GM20431 (cell line): Measurements from ENCODE around the gene PDIA6.
"Not testable (repeated sequence)": the region's sequence is repeated elsewhere in the genome, so short reads cannot be mapped to it uniquely, and the experiment has no call there.

Experiments
- in situ Hi-C: fragments of 300-500 bp; cut with MseI, MboI; formaldehyde crosslinking; loops from one replicate; pipeline ENCODE4 v1.15.0; 2020; ENCODE audit warnings: low sequenced_read_pairs; ENCODE audit not compliant: unreplicated experiment

The PDIA6 gene

DNA sequence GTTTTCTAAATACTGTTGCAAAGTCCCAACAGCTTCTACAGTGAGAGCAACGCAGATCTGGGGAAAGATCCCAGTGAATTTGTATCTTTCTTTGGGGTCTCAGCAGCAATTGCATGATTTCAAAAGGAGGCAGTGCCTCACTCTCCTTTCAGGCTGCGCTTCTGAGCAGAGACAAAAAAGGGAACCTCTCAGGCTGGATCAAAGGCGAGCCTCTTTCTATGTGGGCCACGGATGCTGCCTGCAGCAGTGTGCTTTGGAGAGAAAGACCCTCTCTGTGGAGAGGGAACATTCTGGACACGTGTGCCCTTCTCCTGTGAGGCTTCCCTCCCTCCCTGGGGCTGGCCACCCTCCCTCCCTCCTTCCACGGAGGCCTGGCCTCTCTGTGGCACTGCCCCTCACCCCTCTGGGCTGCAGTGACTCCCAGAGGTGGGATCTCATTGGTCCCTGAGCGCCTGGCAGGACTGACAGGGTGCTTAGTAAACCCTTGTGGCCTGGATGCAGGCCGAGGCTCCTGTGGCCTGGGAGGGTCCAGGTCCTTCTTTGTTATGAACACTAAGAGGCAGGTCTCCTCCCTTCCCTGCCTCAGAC lies 21.6 kb upstream of the PDIA6 start:
- in situ Hi-C loops: loop anchor here (10.0 kb wide), 1 partner anchor 61 kb away; no protein-coding TSS in a partner anchor

DNA sequence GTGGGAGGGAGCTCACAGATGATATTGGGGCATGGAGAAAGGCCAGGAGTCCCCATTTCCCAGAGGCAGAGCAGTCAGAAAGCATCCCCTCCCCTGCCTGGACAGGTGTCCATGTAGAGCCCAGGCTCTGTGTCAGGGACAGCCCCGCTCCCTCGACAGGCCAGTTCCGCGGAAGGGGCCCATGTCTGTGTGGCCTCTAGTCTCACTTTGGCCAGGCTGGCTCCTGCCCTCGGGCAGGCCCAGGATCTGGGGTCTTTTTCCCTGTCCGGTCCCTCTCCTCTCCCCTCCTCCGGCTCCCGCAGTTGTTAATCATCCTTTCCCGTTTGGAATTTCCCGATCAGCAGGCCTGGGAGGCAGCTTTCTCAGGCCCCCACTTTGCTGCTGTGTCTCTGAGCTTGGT lies 20.4 kb upstream of the PDIA6 start:
- in situ Hi-C loops: loop anchor here (10.0 kb wide), 1 partner anchor 62 kb away; no protein-coding TSS in a partner anchor

DNA sequence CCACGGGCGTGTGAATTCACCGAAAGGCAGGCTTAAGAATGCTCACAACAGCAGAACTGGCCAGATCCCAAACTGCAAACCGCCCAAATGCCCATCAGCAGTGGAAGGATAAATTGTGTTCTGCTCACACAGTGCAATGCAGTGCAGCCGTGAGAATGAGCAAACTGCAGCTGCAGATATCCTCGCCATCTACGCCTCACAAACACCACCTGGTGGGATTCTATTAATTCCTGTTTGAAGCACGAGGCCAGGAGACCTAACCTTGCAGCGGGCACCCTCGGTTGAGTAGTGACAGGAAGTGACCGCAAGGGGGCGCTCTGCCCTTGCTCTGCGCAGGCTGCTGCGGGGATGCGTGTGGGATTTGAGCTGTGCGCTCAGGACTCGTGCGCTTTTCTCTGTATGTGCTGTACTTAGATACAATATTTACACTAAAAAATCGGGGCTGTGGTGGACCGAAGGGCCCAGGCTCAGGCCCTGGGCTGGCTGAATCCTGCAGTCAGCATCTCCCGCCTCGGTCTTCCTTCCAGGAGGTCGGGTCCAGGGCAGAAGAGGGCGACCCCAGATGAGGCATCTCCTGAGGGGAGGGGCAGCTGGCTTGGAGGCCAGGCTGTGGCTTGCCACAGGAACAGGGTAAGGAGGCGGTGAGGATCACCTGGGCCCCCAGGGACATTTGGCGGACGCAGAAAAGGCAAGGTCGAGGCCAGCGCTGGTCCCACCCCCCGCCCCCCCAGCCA lies 19.8 kb upstream of the PDIA6 start:
- in situ Hi-C loops: loop anchor here (10.0 kb wide), 1 partner anchor 62 kb away; no protein-coding TSS in a partner anchor

DNA sequence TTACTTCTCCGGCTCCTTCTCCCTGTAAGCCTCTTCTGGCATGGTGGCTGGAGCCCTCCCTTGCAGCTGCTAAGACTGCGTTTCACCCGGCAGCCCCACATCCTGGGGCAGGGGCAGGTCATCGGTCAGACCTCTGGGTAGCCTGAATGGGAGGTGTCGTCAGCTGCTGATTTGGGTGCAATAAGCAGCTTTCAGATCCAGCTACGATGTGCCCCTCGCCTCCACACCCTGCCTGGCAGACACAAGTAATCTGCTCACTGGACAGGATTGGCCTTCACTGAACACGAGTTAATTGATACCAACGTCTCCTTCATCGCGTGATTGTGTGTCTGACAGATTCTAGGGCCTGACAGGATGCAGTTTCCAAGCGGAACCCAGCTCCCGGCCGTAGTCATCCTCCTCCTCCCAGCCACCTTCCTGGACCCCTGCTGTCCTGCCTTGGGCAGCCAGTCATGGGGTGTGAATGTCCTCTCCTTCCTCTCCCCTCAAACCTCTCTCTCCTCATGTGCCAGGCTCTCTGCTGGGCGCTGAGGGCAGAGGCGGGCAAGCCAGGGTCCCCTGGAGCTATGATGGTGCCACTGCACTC lies 18.9 kb upstream of the PDIA6 start:
- in situ Hi-C loops: loop anchor here (10.0 kb wide), 1 partner anchor 63 kb away; no protein-coding TSS in a partner anchor

DNA sequence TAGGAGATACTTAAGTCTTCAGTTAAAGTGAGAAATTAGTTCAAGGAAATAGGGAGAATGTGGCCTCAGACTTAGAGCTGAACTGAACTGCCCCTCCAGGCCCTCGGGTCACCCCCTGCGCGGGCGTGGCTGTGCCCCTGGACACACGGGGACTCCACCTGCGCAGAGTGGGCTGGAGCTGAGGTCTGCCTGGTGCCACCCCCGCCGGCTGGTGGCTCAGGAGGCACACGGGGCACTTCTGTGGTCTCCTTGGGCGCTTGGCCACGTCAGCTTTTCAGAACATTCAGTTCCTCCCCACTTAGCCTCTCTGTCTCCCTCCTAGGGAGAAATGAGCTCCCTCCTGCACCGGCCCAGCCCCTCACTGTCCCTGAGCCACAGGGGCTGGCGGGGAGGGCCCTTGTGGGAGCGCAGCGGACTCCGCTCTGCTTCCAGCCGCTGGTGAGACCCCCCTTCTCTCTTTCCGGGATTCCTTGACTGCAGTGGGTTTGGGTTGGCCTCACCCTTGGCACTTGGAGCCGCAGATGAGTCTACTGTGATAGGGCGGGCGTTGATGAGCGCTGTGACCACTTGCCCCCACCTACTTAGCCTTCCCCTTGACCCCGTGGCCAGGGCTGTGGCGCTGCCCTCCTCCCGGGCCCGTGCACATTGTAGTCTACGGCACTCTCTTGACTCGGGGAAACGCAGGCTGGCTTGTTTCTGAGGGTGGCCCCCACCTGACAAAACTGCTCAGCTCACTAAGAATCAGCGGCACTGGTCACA lies 18.2 kb upstream of the PDIA6 start:
- in situ Hi-C loops: loop anchor here (10.0 kb wide), 1 partner anchor 64 kb away; no protein-coding TSS in a partner anchor

DNA sequence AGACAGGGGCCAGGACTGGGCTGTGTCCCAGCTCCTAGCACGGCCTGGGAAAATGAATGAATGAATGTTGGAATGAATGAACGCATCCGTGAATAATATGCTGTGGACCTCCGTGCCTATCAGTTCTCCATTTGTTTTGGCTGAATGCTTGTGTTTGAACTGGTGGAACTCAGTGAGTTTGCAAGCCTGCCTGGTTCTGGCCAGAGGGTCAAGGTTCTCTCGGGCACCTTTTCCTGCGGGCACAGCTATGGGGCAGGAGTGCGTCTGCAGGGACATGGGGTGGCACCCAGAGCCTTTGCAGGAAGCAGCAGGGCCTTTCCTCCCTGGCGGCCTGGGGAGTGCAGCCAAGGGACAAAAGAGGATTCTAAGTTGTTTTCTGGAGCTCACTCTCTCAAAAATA lies 17.6 kb upstream of the PDIA6 start:
- in situ Hi-C loops: loop anchor here (10.0 kb wide), 1 partner anchor 65 kb away; no protein-coding TSS in a partner anchor

DNA sequence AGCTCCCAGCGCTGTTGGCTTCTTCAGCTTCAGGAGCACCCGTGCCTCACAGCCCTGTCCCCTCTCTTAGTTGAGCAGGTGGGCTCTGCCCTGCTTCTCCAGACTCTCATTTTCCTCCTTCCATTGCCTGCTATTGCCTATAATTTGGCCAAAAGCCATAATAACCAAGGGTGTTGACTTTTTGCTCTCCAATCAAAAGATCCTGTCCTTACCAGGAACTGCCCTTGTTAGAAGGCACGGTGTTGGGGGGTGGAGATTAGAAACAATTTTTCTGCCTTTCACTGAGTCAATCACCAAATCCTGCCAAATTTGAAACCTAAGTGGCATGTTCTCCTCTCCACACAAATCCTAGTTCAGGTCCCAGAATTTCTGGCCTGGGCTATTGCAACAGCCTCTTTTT lies 16.7 kb upstream of the PDIA6 start:
- in situ Hi-C loops: no loop called here

DNA sequence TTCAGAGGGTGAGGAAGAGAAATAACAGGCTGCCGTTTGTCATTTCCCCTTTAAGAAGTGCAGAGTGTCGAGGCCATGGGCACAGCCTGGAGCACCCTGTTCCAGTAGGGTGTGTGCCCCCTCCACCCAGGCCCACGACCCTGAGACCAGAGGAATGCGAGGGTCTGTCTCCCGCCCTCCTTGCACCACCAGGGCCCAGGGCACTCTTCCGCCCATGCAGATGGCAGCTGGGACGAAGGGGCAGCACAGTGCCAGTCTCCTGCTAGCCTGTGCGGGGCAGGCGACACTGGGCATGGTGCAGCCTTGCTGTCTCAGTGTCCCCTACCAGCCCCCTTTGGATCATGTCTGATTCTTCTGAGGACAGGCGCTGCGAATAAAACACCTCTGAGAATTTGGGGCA lies 15.8 kb upstream of the PDIA6 start:
- in situ Hi-C loops: no loop called here

DNA sequence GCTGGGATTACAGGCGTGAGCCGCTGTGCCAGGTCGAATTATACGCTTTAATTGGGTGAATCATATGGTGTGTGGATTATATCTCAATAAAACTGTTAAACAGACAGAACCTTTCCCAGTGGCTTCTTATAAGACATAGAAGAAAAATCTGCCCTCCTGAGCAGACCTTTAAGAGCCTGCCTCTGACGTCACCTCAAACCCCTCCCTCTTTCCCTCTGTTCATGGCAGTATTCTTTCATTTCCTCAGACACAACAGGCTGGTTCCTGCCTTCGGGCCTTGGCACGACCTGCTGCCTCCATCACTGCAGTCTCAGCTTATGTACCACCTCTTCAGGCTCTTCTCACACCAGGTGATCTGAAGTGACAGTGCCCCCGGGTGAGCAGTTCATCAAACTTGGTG lies 14.0 kb upstream of the PDIA6 start:
- in situ Hi-C loops: no loop called here

DNA sequence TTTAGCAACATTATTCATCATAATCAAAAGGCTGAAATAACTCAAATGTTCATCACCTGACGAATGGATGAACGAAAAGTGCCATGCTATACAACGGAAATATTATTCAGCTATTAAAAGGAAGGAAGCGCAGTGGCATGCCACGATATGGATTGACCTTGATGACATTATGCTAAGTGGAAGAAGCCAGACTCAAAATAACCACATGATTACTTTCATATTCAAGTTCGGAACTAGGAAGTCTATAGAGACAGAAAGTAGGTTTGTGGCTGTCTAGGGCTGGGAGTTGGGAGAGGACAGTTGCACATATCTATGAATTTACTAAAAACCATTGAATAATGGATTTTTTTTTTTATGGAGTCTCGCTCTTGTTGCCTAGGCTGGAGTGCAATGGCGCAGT lies 13.4 kb upstream of the PDIA6 start:
- in situ Hi-C loops: no loop called here

DNA sequence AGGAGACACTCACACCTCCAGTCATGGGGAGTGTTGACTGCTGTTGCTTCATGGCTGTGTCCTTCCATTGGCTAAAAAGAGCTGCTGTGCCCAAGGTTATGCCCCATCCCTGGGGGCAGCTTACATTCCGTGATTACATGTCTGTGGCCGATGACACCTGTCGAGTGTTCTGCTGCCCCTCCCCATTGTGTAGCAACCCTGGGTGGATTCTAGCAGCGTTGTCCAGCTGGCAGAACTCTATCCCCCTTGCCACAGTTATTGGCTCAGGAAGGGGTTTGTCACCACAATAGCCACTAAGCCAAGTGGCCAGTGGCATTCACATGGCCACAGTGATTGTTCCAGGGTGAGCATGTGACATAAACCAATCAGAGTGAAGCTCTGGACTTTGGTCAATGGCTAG lies 11.6 kb upstream of the PDIA6 start:
- in situ Hi-C loops: no loop called here

DNA sequence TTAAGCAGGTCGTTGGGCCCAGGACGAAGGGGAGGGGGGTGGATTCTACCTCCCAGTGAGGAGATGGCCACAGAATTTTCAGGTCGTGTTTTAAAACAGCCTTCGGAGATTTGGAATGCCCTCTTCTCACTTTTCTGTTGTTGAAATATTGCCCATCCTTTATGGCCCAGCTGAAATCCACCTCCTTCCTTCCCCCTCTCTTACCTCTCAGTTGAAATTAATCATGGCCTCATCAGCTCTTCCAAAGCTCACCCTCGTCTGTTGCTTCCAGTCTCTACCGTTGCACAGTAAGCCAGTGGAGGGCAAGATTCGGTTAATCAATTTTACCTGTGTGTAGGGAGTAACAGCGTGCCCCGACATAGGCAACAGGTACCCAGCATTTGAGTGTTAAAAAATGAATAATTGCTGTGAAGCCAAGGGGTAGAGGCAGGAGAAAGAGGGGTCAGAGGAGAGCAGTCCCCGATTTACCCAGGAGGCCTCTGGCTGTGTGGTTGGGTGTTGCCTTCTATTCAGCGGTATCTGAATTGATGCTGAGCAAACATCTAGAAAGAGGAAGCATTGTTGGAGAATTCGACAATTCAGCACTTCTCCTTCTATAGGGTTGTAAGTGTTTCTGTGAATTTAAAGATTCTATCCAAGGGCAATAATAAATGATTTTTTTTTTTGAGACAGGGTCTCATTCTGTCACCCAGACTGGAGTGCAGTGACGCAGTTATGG lies 8.6 kb upstream of the PDIA6 start:
- in situ Hi-C loops: no loop called here

DNA sequence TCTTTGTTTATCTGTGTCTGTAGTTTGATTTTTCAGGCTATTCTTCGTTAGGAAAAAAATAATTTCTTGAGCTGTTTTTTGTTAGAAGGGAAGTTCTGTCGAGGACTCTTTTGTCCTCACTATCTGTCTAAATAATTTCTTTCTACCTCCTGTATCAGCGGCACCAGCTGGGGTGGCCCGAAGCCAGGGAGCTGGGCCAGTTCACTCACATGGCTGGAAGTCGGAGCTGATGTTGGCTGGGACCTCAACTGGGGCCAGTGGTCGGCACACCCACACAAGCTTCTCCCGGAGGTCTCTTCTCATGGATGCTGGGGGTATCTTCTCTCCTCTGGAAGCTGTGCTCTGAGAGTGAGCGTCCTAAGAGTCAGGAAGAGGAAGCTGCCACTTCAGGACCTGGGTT lies 8.0 kb upstream of the PDIA6 start:
- in situ Hi-C loops: no loop called here

DNA sequence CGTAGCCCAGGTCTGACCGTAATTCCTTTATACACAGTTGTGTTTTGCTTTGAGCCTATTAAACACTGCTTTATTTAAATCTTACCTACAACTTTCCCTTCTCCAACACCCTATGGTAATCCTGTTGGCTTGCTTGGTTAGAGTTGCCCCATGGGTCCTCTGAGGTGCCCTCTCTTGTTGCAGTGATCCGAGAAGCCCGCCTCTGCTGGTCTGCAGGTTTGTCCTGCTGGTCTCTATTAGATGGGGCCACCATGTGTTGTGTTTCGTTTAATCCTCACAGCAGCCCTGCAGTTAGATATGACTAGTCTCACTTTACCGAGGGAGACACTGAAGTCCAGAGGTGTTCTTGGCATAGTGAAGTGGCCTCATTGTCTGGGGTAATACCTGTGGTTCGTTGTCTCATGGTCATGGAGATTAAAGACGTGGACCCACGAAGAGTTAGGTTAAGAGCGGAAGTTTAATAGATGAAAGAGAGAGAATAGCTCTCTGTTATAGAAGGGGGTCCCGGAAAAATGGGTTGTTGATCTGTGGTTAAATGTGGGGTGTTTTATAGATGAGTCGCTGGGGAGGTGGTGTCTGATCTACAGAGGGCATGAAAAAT lies 7.2 kb upstream of the PDIA6 start:
- in situ Hi-C loops: no loop called here

DNA sequence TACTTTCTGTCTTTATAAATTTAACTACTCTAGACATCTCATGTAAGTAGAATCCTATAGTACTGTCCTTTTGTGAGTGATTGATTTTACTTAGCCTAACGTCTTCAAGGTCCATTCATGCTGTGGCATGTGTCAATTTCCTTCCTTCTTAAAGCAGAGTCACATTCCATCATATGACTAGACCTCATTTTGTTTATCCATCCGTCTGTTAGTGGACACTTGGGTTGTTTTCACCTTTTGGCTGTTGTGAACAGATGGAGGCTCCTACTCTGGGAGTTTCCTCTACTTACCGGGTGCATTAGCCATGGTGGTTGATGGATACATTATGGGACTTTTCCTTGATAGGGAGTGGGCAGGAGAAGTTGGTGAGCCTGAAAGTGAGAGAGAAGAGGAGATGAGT lies 6.4 kb upstream of the PDIA6 start:
- in situ Hi-C loops: no loop called here

DNA sequence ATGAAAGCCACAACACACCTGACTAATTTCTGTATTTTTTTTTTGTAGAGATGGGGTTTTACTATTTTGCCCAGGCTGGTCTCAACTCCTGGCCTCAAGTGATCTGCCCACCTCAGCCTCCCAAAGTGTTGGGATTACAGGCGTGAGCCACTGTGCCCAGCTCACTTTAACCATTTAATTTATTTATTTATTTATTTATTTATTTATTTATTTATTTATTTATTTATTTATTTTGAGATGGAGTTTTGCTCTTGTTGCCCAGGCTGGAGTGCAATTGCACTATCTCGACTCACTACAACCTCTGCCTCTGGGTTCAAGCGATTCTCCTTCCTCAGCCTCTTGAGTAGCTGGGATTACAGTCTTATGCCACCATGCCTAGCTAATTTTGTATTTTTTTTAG lies 5.7 kb upstream of the PDIA6 start:
- in situ Hi-C loops: not testable (repeated sequence)

DNA sequence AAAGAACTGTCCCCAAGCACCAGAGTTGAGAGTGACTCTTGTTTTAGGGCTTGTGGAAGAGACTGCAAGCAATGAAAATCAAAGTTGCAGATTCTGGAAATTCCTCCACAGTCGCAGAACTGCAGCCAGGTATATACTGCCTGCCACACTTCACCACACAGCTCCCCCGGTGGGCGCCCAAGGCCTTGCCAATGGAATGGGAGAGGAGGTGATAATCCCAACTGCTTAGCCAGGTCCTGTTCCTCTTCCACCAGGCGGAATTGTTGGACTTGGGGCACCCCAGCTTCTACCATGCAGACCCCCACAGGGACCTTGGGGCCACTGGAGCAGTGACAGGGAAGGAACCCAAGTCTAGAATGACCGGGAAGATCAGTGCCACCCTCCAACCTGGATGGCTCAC lies 4.8 kb upstream of the PDIA6 start:
- in situ Hi-C loops: no loop called here

DNA sequence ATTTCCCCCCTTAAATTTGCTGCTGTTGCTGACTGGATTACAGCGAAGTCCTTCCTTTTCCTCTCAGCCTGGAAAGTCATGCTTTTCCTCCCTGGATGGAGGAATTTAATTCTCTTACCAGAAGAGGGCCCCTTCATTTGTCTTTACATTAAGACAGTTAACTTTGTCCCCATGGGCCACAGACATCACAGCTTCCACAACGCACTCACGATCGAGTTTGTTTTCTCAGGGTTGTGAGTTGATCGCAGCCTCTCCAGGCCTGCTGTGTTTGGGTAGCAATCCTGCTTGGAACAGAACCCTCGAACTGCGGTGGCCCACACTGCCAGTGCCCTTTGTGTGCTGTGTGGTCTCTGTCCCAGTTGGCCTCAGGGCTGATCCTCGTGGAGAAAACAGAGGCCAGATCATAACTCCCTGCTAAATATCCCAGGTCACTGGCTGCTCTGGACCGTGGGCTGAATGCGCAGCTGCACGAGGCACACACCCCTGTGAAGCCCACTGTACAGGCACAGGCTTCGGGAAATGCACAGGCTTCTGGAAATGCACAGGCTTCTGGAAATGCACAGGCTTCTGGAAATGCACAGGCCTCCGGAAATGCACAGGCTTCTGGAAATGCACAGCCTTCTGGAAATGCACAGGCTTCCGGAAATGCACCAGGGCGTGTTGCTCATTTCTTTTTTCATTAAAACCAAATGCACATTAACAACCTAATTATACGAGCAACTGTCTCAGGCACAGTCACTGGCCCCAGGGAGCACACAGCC lies 2.2 kb upstream of the PDIA6 start:
- in situ Hi-C loops: no loop called here

DNA sequence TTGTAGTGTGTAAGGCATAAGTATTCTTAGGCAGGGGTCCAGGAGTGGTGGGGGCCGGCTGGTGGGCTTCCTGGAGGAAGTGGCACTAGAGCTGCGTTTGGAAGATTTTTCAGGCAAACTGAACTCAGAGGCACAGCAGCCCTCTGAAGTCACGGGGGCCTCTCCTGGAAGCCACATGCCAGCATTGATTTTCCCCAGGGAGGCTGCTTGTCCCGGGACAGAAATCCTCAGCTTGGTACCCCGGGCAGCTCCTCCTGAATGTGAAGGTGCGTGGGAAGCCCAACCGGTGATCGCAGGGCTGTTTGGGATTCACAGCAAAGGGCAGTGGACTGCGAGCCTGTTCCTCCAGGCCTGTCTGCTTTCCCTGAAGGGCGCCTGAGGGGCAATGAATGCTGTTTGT lies 1.6 kb upstream of the PDIA6 start:
- in situ Hi-C loops: no loop called here
